Measurements from ENCODE around the gene RAB30. TPM values are rescaled to one million over a fixed set of nuclear protein-coding genes. Genes with fewer than 3 reads are reported as not detected.

The RAB30 gene
- total RNA-seq, 1 donor from 2014 or later = 12.3 TPM

DNA sequence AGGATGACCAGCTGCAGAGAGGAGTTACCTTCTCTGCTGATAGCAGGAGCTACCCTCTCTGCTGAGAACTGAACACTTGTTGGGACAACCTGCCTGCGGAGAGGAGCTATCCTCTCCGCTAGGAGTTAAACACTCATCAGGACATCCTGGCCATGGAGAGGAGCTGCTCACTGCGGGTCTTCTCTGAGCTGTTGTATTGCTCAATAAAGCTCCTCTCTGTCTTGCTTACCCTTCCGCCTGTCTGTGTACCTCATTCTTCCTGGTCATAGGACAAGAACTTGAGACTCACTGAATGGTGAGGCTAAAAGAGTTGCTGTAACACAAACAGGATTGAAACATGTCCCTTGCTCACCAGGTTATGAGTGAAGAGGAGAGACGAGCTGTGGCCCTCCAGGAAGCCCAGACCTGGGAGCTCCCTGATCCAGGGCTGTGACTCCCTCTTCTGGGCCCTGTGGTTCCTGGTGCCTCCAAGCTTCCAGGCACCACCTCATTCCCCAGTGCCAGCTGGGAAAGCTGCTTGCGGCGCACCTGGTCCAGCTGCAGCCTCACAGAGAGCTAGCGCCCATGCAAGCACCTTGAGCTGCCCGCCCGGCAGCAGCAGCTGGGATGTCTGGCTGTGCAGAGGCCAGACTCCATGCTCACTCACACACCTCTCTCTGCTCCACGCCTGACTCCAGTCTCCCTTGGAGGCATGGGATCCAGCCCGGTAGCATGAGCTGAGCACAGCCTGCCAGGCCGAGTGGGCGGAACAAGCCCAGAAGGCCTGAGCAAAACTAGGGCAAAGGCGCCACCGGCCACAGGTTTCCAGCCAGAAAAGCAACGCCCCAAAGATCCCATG is 50.5 kb downstream of the RAB30 start:
- H3K79me2 ChIP-seq (ENCODE audit: low read depth) = no peaks in the 10 kb centered on the region
- Mint-ChIP-seq H3K36me3 (no peaks in the 10 kb centered on the region), H3K9me3 (peaks cover 5% of the 10 kb centered on the region), H3K4me1 (peaks cover 8% of the 10 kb centered on the region), H3K27me3 (ENCODE audit: insufficient read depth, low read depth) (no peaks in the 10 kb centered on the region), H3K4me3 (no peak overlapping the region), H3K27ac (no peak overlapping the region)
- DNase-seq (ENCODE audit: low spot score) = no peak
- H3K9me3 ChIP-seq (ENCODE audit: low read depth) = no peaks in the 10 kb centered on the region
- no peaks in the 10 kb centered on the region for H3F3A ChIP-seq (ENCODE audit: low read depth)
- no peaks in the 10 kb centered on the region for H3K36me3 ChIP-seq
- H3K9ac ChIP-seq = no peak overlapping the region
- TF ChIP-seq EZH2 (IDR thresholded peaks at IDR 0.05) = no peak
- TF ChIP-seq EZH2phosphoT487 (IDR thresholded peaks at IDR 0.05) = no peak
- TF ChIP-seq, protein P1, sequence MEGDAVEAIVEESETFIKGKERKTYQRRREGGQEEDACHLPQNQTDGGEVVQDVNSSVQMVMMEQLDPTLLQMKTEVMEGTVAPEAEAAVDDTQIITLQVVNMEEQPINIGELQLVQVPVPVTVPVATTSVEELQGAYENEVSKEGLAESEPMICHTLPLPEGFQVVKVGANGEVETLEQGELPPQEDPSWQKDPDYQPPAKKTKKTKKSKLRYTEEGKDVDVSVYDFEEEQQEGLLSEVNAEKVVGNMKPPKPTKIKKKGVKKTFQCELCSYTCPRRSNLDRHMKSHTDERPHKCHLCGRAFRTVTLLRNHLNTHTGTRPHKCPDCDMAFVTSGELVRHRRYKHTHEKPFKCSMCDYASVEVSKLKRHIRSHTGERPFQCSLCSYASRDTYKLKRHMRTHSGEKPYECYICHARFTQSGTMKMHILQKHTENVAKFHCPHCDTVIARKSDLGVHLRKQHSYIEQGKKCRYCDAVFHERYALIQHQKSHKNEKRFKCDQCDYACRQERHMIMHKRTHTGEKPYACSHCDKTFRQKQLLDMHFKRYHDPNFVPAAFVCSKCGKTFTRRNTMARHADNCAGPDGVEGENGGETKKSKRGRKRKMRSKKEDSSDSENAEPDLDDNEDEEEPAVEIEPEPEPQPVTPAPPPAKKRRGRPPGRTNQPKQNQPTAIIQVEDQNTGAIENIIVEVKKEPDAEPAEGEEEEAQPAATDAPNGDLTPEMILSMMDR (IDR thresholded peaks at IDR 0.05) = no peak
- H3K4me1 ChIP-seq = peaks cover 15% of the 10 kb centered on the region
- no peak overlapping the region for H3K27ac ChIP-seq
- H3K4me3 ChIP-seq = no peak overlapping the region
- no peaks in the 10 kb centered on the region for H3K27me3 ChIP-seq
- H2AFZ ChIP-seq (replicated peaks) = no peak overlapping the region
- H3K4me2 ChIP-seq = no peak overlapping the region
- no peaks in the 10 kb centered on the region for H4K20me1 ChIP-seq (ENCODE audit: low read depth)

DNA sequence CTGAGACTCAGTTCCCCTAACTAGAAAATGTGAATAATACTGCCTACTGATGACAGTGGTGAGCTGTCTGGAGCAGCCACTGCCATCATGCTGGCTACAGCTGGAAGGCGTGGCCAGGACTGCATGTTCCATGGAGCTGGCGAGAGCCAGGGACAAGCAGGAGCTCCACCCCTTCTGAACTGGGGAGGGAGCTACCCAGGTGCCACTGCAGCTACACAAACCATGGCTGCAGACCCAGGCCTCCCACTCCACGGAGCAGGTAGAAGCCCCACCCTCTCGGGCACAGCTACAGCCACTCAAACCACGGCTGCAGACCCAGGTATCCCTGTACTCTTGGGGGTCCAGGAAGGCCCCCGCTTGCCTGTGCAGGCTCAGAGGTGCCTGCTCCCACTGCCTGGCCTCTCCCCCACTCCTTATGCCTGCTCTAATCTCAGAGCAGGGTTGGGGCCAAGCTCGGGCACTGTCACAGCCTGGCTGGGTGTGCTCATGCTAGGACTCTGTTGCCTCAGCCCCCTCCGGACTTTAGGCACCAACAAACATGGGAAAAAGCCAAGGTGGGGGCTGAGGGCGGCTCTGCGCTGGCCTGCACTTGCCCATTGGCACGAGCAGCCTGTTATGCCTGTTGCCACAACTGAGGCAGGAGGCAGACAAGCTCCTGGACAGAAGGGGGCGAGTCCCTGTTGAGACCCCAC is 51.7 kb downstream of the RAB30 start:
- Histone ChIP-seq H3K9me3 (ENCODE audit: low read depth) (no peaks in the 10 kb centered on the region), H3F3A (ENCODE audit: low read depth) (no peaks in the 10 kb centered on the region), H4K20me1 (ENCODE audit: low read depth) (no peaks in the 10 kb centered on the region), H3K36me3 (no peaks in the 10 kb centered on the region), H3K27ac (no peak overlapping the region), H3K27me3 (no peaks in the 10 kb centered on the region), H3K4me3 (no peak overlapping the region), H3K9ac (no peak overlapping the region), H2AFZ (replicated peaks) (no peak overlapping the region), H3K79me2 (ENCODE audit: low read depth) (no peaks in the 10 kb centered on the region), H3K4me1 (peaks cover 10% of the 10 kb centered on the region), H3K4me2 (no peak overlapping the region)
- H3K27me3 Mint-ChIP-seq (ENCODE audit: insufficient read depth, low read depth) = no peaks in the 10 kb centered on the region
- no peak overlapping the region for H3K27ac Mint-ChIP-seq
- peaks cover 6% of the 10 kb centered on the region for H3K4me1 Mint-ChIP-seq
- no peak overlapping the region for H3K4me3 Mint-ChIP-seq
- H3K36me3 Mint-ChIP-seq = no peaks in the 10 kb centered on the region
- TF ChIP-seq EZH2phosphoT487 (IDR thresholded peaks at IDR 0.05) = no peak
- no peak for DNase-seq (ENCODE audit: low spot score)
- peaks cover 5% of the 10 kb centered on the region for H3K9me3 Mint-ChIP-seq

DNA sequence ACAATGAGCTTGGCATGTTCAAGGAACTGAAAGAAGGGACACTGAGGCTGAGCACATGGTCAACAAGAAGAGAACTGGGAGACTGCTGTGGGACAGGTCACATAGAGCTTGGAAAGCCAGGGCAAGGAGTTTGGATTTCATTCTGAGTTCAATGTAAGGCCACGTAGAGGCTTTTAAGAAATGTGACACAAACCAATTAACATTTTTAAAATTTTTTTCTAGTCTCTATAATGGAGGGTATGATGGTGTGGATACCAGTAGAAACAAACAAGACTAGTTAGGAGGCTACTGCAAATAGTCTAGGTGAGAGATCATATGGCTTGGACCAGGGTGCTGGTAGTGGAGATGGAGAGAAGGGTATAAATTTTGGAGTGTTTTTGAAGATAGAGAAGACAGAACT is 56.7 kb downstream of the RAB30 start:
- Mint-ChIP-seq H3K9me3 (peaks cover 5% of the 10 kb centered on the region), H3K4me3 (no peak overlapping the region), H3K27me3 (ENCODE audit: insufficient read depth, low read depth) (no peaks in the 10 kb centered on the region), H3K27ac (no peak overlapping the region), H3K4me1 (peaks cover 9% of the 10 kb centered on the region), H3K36me3 (no peaks in the 10 kb centered on the region)
- no peak overlapping the region for H3K9ac ChIP-seq
- no peak overlapping the region for H3K4me3 ChIP-seq
- no peak overlapping the region for H2AFZ ChIP-seq (replicated peaks)
- DNase-seq (ENCODE audit: low spot score) = no peak
- no peak overlapping the region for H3K4me2 ChIP-seq
- TF ChIP-seq EZH2phosphoT487 (IDR thresholded peaks at IDR 0.05) (no peak), EZH2 (IDR thresholded peaks at IDR 0.05) (no peak)
- TF ChIP-seq, protein P1 (IDR thresholded peaks at IDR 0.05) = no peak
- H3K9me3 ChIP-seq (ENCODE audit: low read depth) = no peaks in the 10 kb centered on the region
- H3K27me3 ChIP-seq = no peaks in the 10 kb centered on the region
- no peaks in the 10 kb centered on the region for H3K36me3 ChIP-seq
- no peaks in the 10 kb centered on the region for H3K4me1 ChIP-seq
- no peaks in the 10 kb centered on the region for H3K79me2 ChIP-seq (ENCODE audit: low read depth)
- H3F3A ChIP-seq (ENCODE audit: low read depth) = no peaks in the 10 kb centered on the region
- H4K20me1 ChIP-seq (ENCODE audit: low read depth) = no peaks in the 10 kb centered on the region
- no peak overlapping the region for H3K27ac ChIP-seq

Measured in neural progenitor cell (in vitro differentiated cells).